ENCODE measurements around the gene PDE3B. TPM values are rescaled to one million over a fixed set of nuclear protein-coding genes. Genes with fewer than 3 reads are reported as not detected.
"Not testable (repeated sequence)": the region's sequence is repeated elsewhere in the genome, so short reads cannot be mapped to it uniquely, and the experiment has no call there.

PDE3B gene
- 0.01 TPM in 2 of 3 replicates, not detected in the other for polyA plus RNA-seq
- polyA plus RNA-seq (2011; ENCODE audit: low read depth): not detected
- not detected in 2 replicates for polyA plus RNA-seq (2011; cell fraction: cytosol; rRNA removed)
- 0.03 TPM in 1 of 2 replicates, not detected in the other for polyA plus RNA-seq (2011; cell fraction: nucleus; rRNA removed)
- 0.07 TPM in 1 of 2 replicates, not detected in the other for polyA plus RNA-seq (2012; ENCODE audit: low replicate concordance)
- not detected in 3 replicates for polyA minus RNA-seq
- 0.38 TPM for polyA minus RNA-seq (2011; cell fraction: cytosol; rRNA and poly(A)+ RNA removed)
- polyA minus RNA-seq (2011; cell fraction: nucleus; rRNA and poly(A)+ RNA removed): 0.11 and 0.31 TPM in 2 replicates

GRCh38 chr11:14643697-14644225 is at the start of gene PDE3B:
Gene PDE3B, plus strand, starts transcription at chr11:14643804. Its CDS starts 272 bp downstream, at chr11:14644076.
- Histone ChIP-seq H3K27me3 (ENCODE audit: control insufficient read depth, extremely low read depth, insufficient read depth, low read length) (peaks cover 42% of the 10 kb centered on the region), H3K79me2 (ENCODE audit: control insufficient read depth, insufficient read depth, low read length) (no peaks in the 10 kb centered on the region), H3K36me3 (ENCODE audit: control insufficient read depth in 2 of 2, extremely low read depth in 1 of 2, insufficient read depth in 2 of 2, low read length in 2 of 2) (no peaks in the 10 kb centered on the region), H3K4me3 (ENCODE audit: control insufficient read depth in 2 of 3, extremely low read depth in 1 of 3, insufficient read depth in 2 of 3, low read depth in 1 of 3, low read length in 3 of 3) (peak within 1 kb of the TSS; percentile 37 to 61 (median 60)), H3K4me2 (ENCODE audit: control insufficient read depth, extremely low read depth, insufficient read depth, low read depth, low read length) (peak within 1 kb of the TSS; percentile 85), H3K27ac (ENCODE audit: control insufficient read depth, insufficient read depth, low read length) (no peak within 1 kb of the TSS), H3K9me3 (ENCODE audit: control insufficient read depth, low read depth, low read length) (no peaks in the 10 kb centered on the region), H3K4me1 (ENCODE audit: control insufficient read depth, extremely low read depth, insufficient read depth, low read length) (peaks cover 12% of the 10 kb centered on the region), H3K9me1 (ENCODE audit: control insufficient read depth, extremely low read depth, insufficient read depth, low read length) (no peaks in the 10 kb centered on the region), H3K9ac (ENCODE audit: control insufficient read depth, extremely low read depth, insufficient read depth, low read length) (no peak within 1 kb of the TSS), H2AFZ (ENCODE audit: control insufficient read depth, low read length) (peak within 1 kb of the TSS; percentile 74), H4K20me1 (ENCODE audit: control insufficient read depth, extremely low read depth, insufficient read depth, low read length) (no peaks in the 10 kb centered on the region)
- TF ChIP-seq EZH2 (IDR thresholded peaks at IDR 0.05; ENCODE audit: low read length) (peak; percentile 69), CTCF (optimal IDR thresholded peaks at IDR 0.05 in 1 of 3, IDR thresholded peaks at IDR 0.05 in 1 of 3, conservative IDR thresholded peaks at IDR 0.05 in 1 of 3; ENCODE audit: extremely low read depth in 1 of 3, insufficient read depth in 2 of 3, low read length in 3 of 3) (peak in 1 of 3 experiments; percentile 19)
- dilution Hi-C loops (cut with MboI; ENCODE audit: extremely low pct_ligation_motif_present, low sequenced_read_pairs): no loop called here
- DNase-seq (ENCODE audit: low read depth, low spot score): no peak
- no peak for FAIRE-seq

GRCh38 chr11:14595261-14595660 is 48.3 kb upstream of the PDE3B start:
- H3K27ac ChIP-seq (ENCODE audit: control insufficient read depth, insufficient read depth, low read length); H3K4me3 ChIP-seq (ENCODE audit: control insufficient read depth in 2 of 3, extremely low read depth in 1 of 3, insufficient read depth in 2 of 3, low read depth in 1 of 3, low read length in 3 of 3); dilution Hi-C loops (cut with MboI; ENCODE audit: extremely low pct_ligation_motif_present, low sequenced_read_pairs); H3K36me3 ChIP-seq (ENCODE audit: control insufficient read depth in 2 of 2, extremely low read depth in 1 of 2, insufficient read depth in 2 of 2, low read length in 2 of 2); H3K27me3 ChIP-seq (ENCODE audit: control insufficient read depth, extremely low read depth, insufficient read depth, low read length); H3K9ac ChIP-seq (ENCODE audit: control insufficient read depth, extremely low read depth, insufficient read depth, low read length); FAIRE-seq; H3K4me1 ChIP-seq (ENCODE audit: control insufficient read depth, extremely low read depth, insufficient read depth, low read length); H3K9me3 ChIP-seq (ENCODE audit: control insufficient read depth, low read depth, low read length); H4K20me1 ChIP-seq (ENCODE audit: control insufficient read depth, extremely low read depth, insufficient read depth, low read length); H2AFZ ChIP-seq (ENCODE audit: control insufficient read depth, low read length); H3K79me2 ChIP-seq (ENCODE audit: control insufficient read depth, insufficient read depth, low read length); DNase-seq (ENCODE audit: low read depth, low spot score); H3K4me2 ChIP-seq (ENCODE audit: control insufficient read depth, extremely low read depth, insufficient read depth, low read depth, low read length); H3K9me1 ChIP-seq (ENCODE audit: control insufficient read depth, extremely low read depth, insufficient read depth, low read length): not testable (repeated sequence)

Measured in keratinocyte (primary cell).